Measurements from ENCODE around the gene CENPC.

- TF ChIP-seq CTCF (IDR thresholded peaks at IDR 0.05; ENCODE audit: low read depth, low read length) = no peak
- TF ChIP-seq, protein P1, sequence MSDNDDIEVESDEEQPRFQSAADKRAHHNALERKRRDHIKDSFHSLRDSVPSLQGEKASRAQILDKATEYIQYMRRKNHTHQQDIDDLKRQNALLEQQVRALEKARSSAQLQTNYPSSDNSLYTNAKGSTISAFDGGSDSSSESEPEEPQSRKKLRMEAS (IDR thresholded peaks at IDR 0.05; ENCODE audit: low read depth, low read length) = no peak
Measured at GRCh38 chr4:67465032-67465762, 80.1 kb downstream of the CENPC start.

Data from NB4 (cell line).